Esophagus muscularis mucosa (tissue), 4 donors: ENCODE results near the gene TRIM29.

ENCODE experiments used
- CTCF ChIP-seq, 3 experiments: fragments of 200-600 bp in 2 of 3; fragments of 450-650 bp in 1 of 3; sonication (generic) in 2 of 3; IDR thresholded peaks; one replicate each; pipeline ENCODE4 v1.5.1; 2017 to 2019; ENCODE audit warnings: antibody characterized with exemption in 3 of 3, mild to moderate bottlenecking in 2 of 3, moderate library complexity in 1 of 3
- EP300 ChIP-seq: sonication (generic); formaldehyde crosslinking; IDR thresholded peaks from one replicate; pipeline ENCODE4 v1.6.1; 2017; ENCODE audit warnings: antibody characterized with exemption
- POLR2A ChIP-seq: fragments of 450-650 bp; IDR thresholded peaks from one replicate; pipeline ENCODE4 v1.6.1; 2017; ENCODE audit warnings: antibody characterized with exemption, moderate library complexity, mild to moderate bottlenecking, low read depth
- POLR2AphosphoS5 ChIP-seq, 2 donors: sonication (generic); formaldehyde crosslinking; IDR thresholded peaks; one replicate each; pipeline ENCODE4 v1.6.1; 2017; ENCODE audit warnings: antibody characterized with exemption in 2 of 2

GRCh38 chr11:120115272-120116000 is 22.5 kb downstream of the TRIM29 start:
- TF ChIP-seq POLR2A (no peak), CTCF (IDR thresholded peaks at IDR 0.05) (no peak), EP300 (no peak), POLR2AphosphoS5 (IDR thresholded peaks at IDR 0.05) (no peak)
